HEK293 (cell line): ENCODE measurements around the gene CYBA.

Experiments used
- PATZ1 ChIP-seq: fragments of 450-650 bp; formaldehyde crosslinking; IDR thresholded peaks from 2 replicates; pipeline ENCODE4 v1.5.1; 2016; ENCODE audit warnings: missing biosample characterization, missing genetic modification characterization
- REPIN1 ChIP-seq: fragments of 450-650 bp; formaldehyde crosslinking; IDR thresholded peaks from 2 replicates; pipeline ENCODE4 v1.5.1; 2017; ENCODE audit warnings: missing biosample characterization, missing genetic modification characterization, low read depth
- WT1 ChIP-seq: fragments of 450-650 bp; formaldehyde crosslinking; IDR thresholded peaks from 2 replicates; pipeline ENCODE4 v1.5.1; 2016; ENCODE audit warnings: missing biosample characterization, missing genetic modification characterization
- ZBTB21 ChIP-seq: fragments of 450-650 bp; formaldehyde crosslinking; IDR thresholded peaks from 2 replicates; pipeline ENCODE4 v1.5.1; 2017; ENCODE audit warnings: missing biosample characterization, missing genetic modification characterization
- ZFHX2 ChIP-seq: fragments of 450-650 bp; formaldehyde crosslinking; conservative IDR thresholded peaks from 2 replicates; pipeline ENCODE4 v1.5.1; 2016; ENCODE audit warnings: missing biosample characterization, missing genetic modification characterization
- ZNF112 ChIP-seq: fragments of 450-650 bp; formaldehyde crosslinking; IDR thresholded peaks from 2 replicates; pipeline ENCODE4 v1.5.0; 2017; ENCODE audit warnings: missing biosample characterization, missing genetic modification characterization
- ZNF132 ChIP-seq: fragments of 450-650 bp; formaldehyde crosslinking; IDR thresholded peaks from 2 replicates; pipeline ENCODE4 v1.5.1; 2017; ENCODE audit warnings: missing biosample characterization, missing genetic modification characterization, borderline replicate concordance
- ZNF146 ChIP-seq: fragments of 450-650 bp; formaldehyde crosslinking; IDR thresholded peaks from 2 replicates; pipeline ENCODE4 v1.5.1; 2016; ENCODE audit warnings: missing biosample characterization, missing genetic modification characterization
- ZNF175 ChIP-seq: fragments of 450-650 bp; formaldehyde crosslinking; IDR thresholded peaks from 2 replicates; pipeline ENCODE4 v1.5.1; 2016; ENCODE audit warnings: missing biosample characterization, missing genetic modification characterization
- ZNF24 ChIP-seq: fragments of 450-650 bp; formaldehyde crosslinking; IDR thresholded peaks from 2 replicates; pipeline ENCODE4 v1.5.1; 2016; ENCODE audit warnings: missing biosample characterization, missing genetic modification characterization
- ZNF26 ChIP-seq: fragments of 450-650 bp; formaldehyde crosslinking; IDR thresholded peaks from 2 replicates; pipeline ENCODE4 v1.5.1; 2016; ENCODE audit warnings: missing biosample characterization, missing genetic modification characterization
- ZNF280D ChIP-seq: fragments of 450-650 bp; formaldehyde crosslinking; IDR thresholded peaks from 2 replicates; pipeline ENCODE4 v1.5.1; 2016; ENCODE audit warnings: missing biosample characterization, missing genetic modification characterization
- ZNF311 ChIP-seq: fragments of 450-650 bp; formaldehyde crosslinking; IDR thresholded peaks from 2 replicates; pipeline ENCODE4 v1.5.1; 2017; ENCODE audit warnings: missing biosample characterization, missing genetic modification characterization, borderline replicate concordance
- ZNF501 ChIP-seq: fragments of 450-650 bp; formaldehyde crosslinking; IDR thresholded peaks from 2 replicates; pipeline ENCODE4 v1.5.1; 2016; ENCODE audit warnings: missing biosample characterization, missing genetic modification characterization
- ZNF544 ChIP-seq: fragments of 450-650 bp; formaldehyde crosslinking; IDR thresholded peaks from 2 replicates; pipeline ENCODE4 v1.5.0; 2017; ENCODE audit warnings: missing biosample characterization, missing genetic modification characterization
- ZNF585B ChIP-seq: fragments of 450-650 bp; formaldehyde crosslinking; IDR thresholded peaks from 2 replicates; pipeline ENCODE4 v1.5.1; 2016; ENCODE audit warnings: missing biosample characterization, missing genetic modification characterization
- ZNF626 ChIP-seq: fragments of 450-650 bp; sonication (Bioruptor Pico); formaldehyde crosslinking; IDR thresholded peaks from 2 replicates; pipeline ENCODE4 v1.5.1; 2018; ENCODE audit warnings: missing biosample characterization, missing genetic modification characterization, inconsistent platforms
- ZNF654 ChIP-seq: fragments of 450-650 bp; formaldehyde crosslinking; IDR thresholded peaks from 2 replicates; pipeline ENCODE4 v1.5.1; 2016; ENCODE audit warnings: low read depth, missing biosample characterization, missing genetic modification characterization
- ZNF791 ChIP-seq: fragments of 450-650 bp; formaldehyde crosslinking; IDR thresholded peaks from 2 replicates; pipeline ENCODE4 v1.5.1; 2016; ENCODE audit warnings: missing biosample characterization, missing genetic modification characterization
- ZNF843 ChIP-seq: fragments of 450-650 bp; formaldehyde crosslinking; IDR thresholded peaks from 2 replicates; pipeline ENCODE4 v1.5.1; 2016; ENCODE audit warnings: missing biosample characterization, missing genetic modification characterization
- TF ChIP-seq, protein P1 (sequence below): fragments of 450-650 bp; formaldehyde crosslinking; IDR thresholded peaks from 2 replicates; pipeline ENCODE4 v1.5.1; 2016; ENCODE audit warnings: missing biosample characterization, missing genetic modification characterization, low read depth
- TF ChIP-seq, protein P2 (sequence below): fragments of 450-650 bp; formaldehyde crosslinking; IDR thresholded peaks from 2 replicates; pipeline ENCODE4 v1.5.1; 2016; ENCODE audit warnings: missing biosample characterization, missing genetic modification characterization
- TF ChIP-seq, protein P3 (sequence below): fragments of 450-650 bp; formaldehyde crosslinking; IDR thresholded peaks from 2 replicates; pipeline ENCODE4 v1.5.1; 2016; ENCODE audit warnings: missing biosample characterization, missing genetic modification characterization
- TF ChIP-seq, protein P4 (sequence below): fragments of 450-650 bp; formaldehyde crosslinking; IDR thresholded peaks from 2 replicates; pipeline ENCODE4 v1.5.1; 2016; ENCODE audit warnings: missing biosample characterization, missing genetic modification characterization

Gene CYBA

GRCh38 chr16:88662843-88663606 lies 12.2 kb upstream of the CYBA start, which contains the start of gene MVD (continued):
- TF ChIP-seq, protein P1, sequence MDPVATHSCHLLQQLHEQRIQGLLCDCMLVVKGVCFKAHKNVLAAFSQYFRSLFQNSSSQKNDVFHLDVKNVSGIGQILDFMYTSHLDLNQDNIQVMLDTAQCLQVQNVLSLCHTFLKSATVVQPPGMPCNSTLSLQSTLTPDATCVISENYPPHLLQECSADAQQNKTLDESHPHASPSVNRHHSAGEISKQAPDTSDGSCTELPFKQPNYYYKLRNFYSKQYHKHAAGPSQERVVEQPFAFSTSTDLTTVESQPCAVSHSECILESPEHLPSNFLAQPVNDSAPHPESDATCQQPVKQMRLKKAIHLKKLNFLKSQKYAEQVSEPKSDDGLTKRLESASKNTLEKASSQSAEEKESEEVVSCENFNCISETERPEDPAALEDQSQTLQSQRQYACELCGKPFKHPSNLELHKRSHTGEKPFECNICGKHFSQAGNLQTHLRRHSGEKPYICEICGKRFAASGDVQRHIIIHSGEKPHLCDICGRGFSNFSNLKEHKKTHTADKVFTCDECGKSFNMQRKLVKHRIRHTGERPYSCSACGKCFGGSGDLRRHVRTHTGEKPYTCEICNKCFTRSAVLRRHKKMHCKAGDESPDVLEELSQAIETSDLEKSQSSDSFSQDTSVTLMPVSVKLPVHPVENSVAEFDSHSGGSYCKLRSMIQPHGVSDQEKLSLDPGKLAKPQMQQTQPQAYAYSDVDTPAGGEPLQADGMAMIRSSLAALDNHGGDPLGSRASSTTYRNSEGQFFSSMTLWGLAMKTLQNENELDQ (tag by site-specific recombination) = no peak
- TF ChIP-seq ZBTB21 (tag by site-specific recombination) = no peak
- no peak for TF ChIP-seq ZNF585B (tag by site-specific recombination)
- peak; percentile 87 for TF ChIP-seq PATZ1 (tag by site-specific recombination)
- TF ChIP-seq, protein P2, sequence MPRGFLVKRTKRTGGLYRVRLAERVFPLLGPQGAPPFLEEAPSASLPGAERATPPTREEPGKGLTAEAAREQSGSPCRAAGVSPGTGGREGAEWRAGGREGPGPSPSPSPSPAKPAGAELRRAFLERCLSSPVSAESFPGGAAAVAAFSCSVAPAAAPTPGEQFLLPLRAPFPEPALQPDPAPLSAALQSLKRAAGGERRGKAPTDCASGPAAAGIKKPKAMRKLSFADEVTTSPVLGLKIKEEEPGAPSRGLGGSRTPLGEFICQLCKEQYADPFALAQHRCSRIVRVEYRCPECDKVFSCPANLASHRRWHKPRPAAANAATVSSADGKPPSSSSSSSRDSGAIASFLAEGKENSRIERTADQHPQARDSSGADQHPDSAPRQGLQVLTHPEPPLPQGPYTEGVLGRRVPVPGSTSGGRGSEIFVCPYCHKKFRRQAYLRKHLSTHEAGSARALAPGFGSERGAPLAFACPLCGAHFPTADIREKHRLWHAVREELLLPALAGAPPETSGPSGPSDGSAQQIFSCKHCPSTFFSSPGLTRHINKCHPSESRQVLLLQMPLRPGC (tag by site-specific recombination) = no peak
- TF ChIP-seq ZNF544 (tag by site-specific recombination) = no peak
- 0 out of 2 replicates have a peak, but pooled peaks have one; percentile 19 for TF ChIP-seq ZNF843 (tag by site-specific recombination)
- no peak for TF ChIP-seq ZNF132
- no peak for TF ChIP-seq ZNF280D (tag by site-specific recombination)
- no peak for TF ChIP-seq ZNF26 (tag by site-specific recombination)
- no peak for TF ChIP-seq ZNF311 (tag by site-specific recombination)
- TF ChIP-seq ZNF112 (tag by site-specific recombination) = no peak
- no peak for TF ChIP-seq ZNF175
- no peak for TF ChIP-seq ZNF626 (tag by site-specific recombination)
- no peak for TF ChIP-seq ZNF24 (tag by site-specific recombination)
- TF ChIP-seq, protein P3, sequence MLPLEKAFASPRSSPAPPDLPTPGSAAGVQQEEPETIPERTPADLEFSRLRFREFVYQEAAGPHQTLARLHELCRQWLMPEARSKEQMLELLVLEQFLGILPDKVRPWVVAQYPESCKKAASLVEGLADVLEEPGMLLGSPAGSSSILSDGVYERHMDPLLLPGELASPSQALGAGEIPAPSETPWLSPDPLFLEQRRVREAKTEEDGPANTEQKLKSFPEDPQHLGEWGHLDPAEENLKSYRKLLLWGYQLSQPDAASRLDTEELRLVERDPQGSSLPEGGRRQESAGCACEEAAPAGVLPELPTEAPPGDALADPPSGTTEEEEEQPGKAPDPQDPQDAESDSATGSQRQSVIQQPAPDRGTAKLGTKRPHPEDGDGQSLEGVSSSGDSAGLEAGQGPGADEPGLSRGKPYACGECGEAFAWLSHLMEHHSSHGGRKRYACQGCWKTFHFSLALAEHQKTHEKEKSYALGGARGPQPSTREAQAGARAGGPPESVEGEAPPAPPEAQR = no peak
- no peak for TF ChIP-seq ZNF654
- no peak for TF ChIP-seq ZNF791 (tag by site-specific recombination)
- TF ChIP-seq, protein P4, sequence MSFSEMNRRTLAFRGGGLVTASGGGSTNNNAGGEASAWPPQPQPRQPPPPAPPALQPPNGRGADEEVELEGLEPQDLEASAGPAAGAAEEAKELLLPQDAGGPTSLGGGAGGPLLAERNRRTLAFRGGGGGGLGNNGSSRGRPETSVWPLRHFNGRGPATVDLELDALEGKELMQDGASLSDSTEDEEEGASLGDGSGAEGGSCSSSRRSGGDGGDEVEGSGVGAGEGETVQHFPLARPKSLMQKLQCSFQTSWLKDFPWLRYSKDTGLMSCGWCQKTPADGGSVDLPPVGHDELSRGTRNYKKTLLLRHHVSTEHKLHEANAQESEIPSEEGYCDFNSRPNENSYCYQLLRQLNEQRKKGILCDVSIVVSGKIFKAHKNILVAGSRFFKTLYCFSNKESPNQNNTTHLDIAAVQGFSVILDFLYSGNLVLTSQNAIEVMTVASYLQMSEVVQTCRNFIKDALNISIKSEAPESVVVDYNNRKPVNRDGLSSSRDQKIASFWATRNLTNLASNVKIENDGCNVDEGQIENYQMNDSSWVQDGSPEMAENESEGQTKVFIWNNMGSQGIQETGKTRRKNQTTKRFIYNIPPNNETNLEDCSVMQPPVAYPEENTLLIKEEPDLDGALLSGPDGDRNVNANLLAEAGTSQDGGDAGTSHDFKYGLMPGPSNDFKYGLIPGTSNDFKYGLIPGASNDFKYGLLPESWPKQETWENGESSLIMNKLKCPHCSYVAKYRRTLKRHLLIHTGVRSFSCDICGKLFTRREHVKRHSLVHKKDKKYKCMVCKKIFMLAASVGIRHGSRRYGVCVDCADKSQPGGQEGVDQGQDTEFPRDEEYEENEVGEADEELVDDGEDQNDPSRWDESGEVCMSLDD = no peak
- no peak for TF ChIP-seq ZNF501 (tag by site-specific recombination)
- no peak for TF ChIP-seq REPIN1
- TF ChIP-seq ZFHX2 = peak; percentile 65; the same call in 1 of the 2 replicates
- TF ChIP-seq WT1 (tag by site-specific recombination) = no peak
- TF ChIP-seq ZNF146 (tag by site-specific recombination) = no peak
